GM19468 (cell line): ENCODE measurements around the gene PLCB1.
"Not testable (repeated sequence)": the region's sequence is repeated elsewhere in the genome, so short reads cannot be mapped to it uniquely, and the experiment has no call there.

Experiments
- ATAC-seq: cut with Tn5 transposase; IDR thresholded peaks from one replicate; pipeline ENCODE4 v1.9.1; 2021; ENCODE audit warnings: mild to moderate bottlenecking, moderate library complexity, moderate number of reproducible peaks; ENCODE audit not compliant: unreplicated experiment; ENCODE audit errors: extremely low read depth

PLCB1 gene

GRCh38 chr20:8461186-8461585 is 329.1 kb downstream of the PLCB1 start:
- ATAC-seq = no peak

GRCh38 chr20:8464368-8464767 is 332.3 kb downstream of the PLCB1 start:
- ATAC-seq = no peak

- not testable (repeated sequence) for ATAC-seq
Measured at GRCh38 chr20:8466781-8467180, 334.7 kb downstream of the PLCB1 start.

GRCh38 chr20:8470156-8470555 is 338.1 kb downstream of the PLCB1 start:
- ATAC-seq = no peak

- ATAC-seq = no peak
Measured at GRCh38 chr20:8471465-8471864, 339.4 kb downstream of the PLCB1 start.

GRCh38 chr20:8473459-8473858 is 341.4 kb downstream of the PLCB1 start:
- ATAC-seq = no peak

- no peak for ATAC-seq
Measured at GRCh38 chr20:8474027-8474668, 342.1 kb downstream of the PLCB1 start.

GRCh38 chr20:8476021-8476420 is 344.0 kb downstream of the PLCB1 start:
- no peak for ATAC-seq

- no peak for ATAC-seq
Measured at GRCh38 chr20:8480597-8480996, 348.5 kb downstream of the PLCB1 start.

GRCh38 chr20:8487696-8488095 is 355.6 kb downstream of the PLCB1 start:
- ATAC-seq = no peak

- ATAC-seq = no peak
Measured at GRCh38 chr20:8489094-8489883, 357.2 kb downstream of the PLCB1 start.

- no peak for ATAC-seq
Measured at GRCh38 chr20:8490076-8490830, 358.2 kb downstream of the PLCB1 start.

GRCh38 chr20:8492173-8492572 is 360.1 kb downstream of the PLCB1 start:
- no peak for ATAC-seq

- no peak for ATAC-seq
Measured at GRCh38 chr20:8498571-8498970, 366.5 kb downstream of the PLCB1 start.

- no peak for ATAC-seq
Measured at GRCh38 chr20:8504030-8504429, 372.0 kb downstream of the PLCB1 start.

- no peak for ATAC-seq
Measured at GRCh38 chr20:8505476-8506200, 373.6 kb downstream of the PLCB1 start.

- no peak for ATAC-seq
Measured at GRCh38 chr20:8507231-8507630, 375.2 kb downstream of the PLCB1 start.

GRCh38 chr20:8509809-8510208 is 377.7 kb downstream of the PLCB1 start:
- no peak for ATAC-seq

GRCh38 chr20:8510808-8511207 is 378.7 kb downstream of the PLCB1 start:
- ATAC-seq = no peak

GRCh38 chr20:8512003-8512402 is 379.9 kb downstream of the PLCB1 start:
- no peak for ATAC-seq
